Calu3 (cell line): ENCODE data around the gene CERS4. TPM values are rescaled to one million over a fixed set of nuclear protein-coding genes. Genes with fewer than 3 reads are reported as not detected.
A peak's percentile ranks its signal among the peaks of the same experiment; 100 is the strongest.

Experiments used
- BruUV-seq: library from RNA; stranded (reverse); fragments of 400-500 nt; replicated peaks from 2 replicates; lab custom pipeline; 2021; lab: Mats Ljungman, UMichigan
- CTCF ChIA-PET: fragments of 300-600 bp; sonication (Branson Sonifier 250); formaldehyde crosslinking; loops from one replicate; lab custom pipeline; 2022; ENCODE audit warnings: antibody characterized with exemption; lab: Charles Lee
- DNase-seq: peaks from one replicate; pipeline ENCODE4 v3.0.0; 2022
- H3K27ac Mint-ChIP-seq: one replicate; pipeline ENCODE4 v1.8.0; 2022; ENCODE audit warnings: mixed read lengths; ENCODE audit not compliant: unreplicated experiment
- H3K27me3 Mint-ChIP-seq: one replicate; pipeline ENCODE4 v1.8.0; 2022; ENCODE audit warnings: mixed read lengths; ENCODE audit not compliant: unreplicated experiment
- H3K36me3 Mint-ChIP-seq: one replicate; pipeline ENCODE4 v1.8.0; 2022; ENCODE audit warnings: mild to moderate bottlenecking, moderate library complexity, mixed read lengths; ENCODE audit not compliant: insufficient read depth, unreplicated experiment
- H3K4me1 Mint-ChIP-seq: one replicate; pipeline ENCODE4 v1.8.0; 2022; ENCODE audit warnings: mild to moderate bottlenecking, low read depth, mixed read lengths; ENCODE audit not compliant: unreplicated experiment
- H3K4me3 Mint-ChIP-seq: one replicate; pipeline ENCODE4 v1.8.0; 2022; ENCODE audit warnings: mild to moderate bottlenecking, low read depth, moderate library complexity, mixed read lengths; ENCODE audit not compliant: unreplicated experiment
- H3K9me3 Mint-ChIP-seq: one replicate; pipeline ENCODE4 v1.8.0; 2022; ENCODE audit warnings: low read depth, mixed read lengths; ENCODE audit not compliant: unreplicated experiment
- intact Hi-C: fragments of 100-400 bp; cut with micrococcal nuclease; formaldehyde crosslinking; loops from one replicate; pipeline ENCODE4 v1.10.0; 2022; ENCODE audit not compliant: unreplicated experiment
- total RNA-seq: library from RNA; stranded (reverse); gene quantifications from 2 replicates; pipeline ENCODE4 v1.2.3, GENCODE V29; 2022
- TF ChIP-seq, protein P1 (sequence below): fragments of 200-600 bp; IDR thresholded peaks from one replicate; pipeline ENCODE4 v1.8.0; 2022; ENCODE audit warnings: antibody characterized with exemption; ENCODE audit not compliant: unreplicated experiment

CERS4 gene
- total RNA-seq, 1 experiment from 2014 or later: 13.4 TPM

DNA sequence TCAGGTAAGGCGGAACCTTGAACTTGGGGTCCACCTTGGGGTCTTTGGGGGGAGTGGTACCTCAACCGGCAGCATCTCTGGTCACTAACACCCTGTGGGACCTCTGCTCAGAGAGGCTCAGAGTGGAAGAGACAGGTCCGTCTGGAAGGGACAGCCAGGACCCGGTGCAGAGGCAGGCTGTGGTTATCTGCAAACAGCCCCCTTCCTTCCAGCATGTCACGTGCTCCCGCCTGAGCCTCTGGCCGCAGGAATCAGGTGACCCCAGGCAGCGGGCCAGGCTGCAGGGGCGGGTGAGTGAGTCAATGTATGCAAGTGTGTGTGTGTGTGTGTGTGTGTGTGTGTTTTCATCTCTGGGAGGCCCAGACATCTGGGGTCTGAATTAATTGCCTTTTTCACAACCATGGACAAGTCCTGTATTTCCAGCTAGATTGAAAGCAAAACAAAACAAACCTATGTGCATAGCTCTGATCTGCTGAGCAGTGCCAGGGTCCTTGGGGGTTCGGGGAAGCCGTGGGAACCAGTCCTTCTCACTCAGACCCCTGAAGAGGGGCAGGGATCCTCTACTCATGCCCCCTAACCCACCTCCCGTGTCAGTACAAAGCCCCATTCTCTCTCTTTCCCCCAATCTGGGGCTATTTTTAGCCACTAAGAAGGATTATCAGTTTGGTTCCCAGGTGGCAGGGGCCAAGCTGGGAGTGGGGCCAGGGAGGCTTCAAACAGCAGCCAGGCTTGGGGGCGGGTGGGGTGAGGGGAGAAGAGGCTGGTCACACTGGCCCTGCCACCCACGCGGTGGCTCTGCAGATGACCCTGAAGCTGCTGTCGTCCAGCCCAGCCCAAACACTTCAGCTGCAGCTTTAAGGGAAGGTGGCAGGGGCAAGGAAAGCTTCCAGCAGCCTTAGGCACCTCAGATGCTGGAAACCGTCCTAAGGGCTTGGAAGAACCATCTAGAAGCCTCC lies 31.4 kb downstream of the CERS4 start:
- DNase-seq: peak; percentile 85
- H3K4me3 Mint-ChIP-seq: peak overlapping the region; percentile 48
- CTCF ChIA-PET: interaction anchor here (0.6 to 2.0 kb wide), 2 partner anchors 34 to 86 kb away, joined by 3 to 7 read pairs; no protein-coding TSS in a partner anchor
- H3K27me3 Mint-ChIP-seq: no peaks in the 10 kb centered on the region
- BruUV-seq: no TSS peak
- peaks cover 11% of the 10 kb centered on the region for H3K36me3 Mint-ChIP-seq
- intact Hi-C loops: no loop called here
- no peaks in the 10 kb centered on the region for H3K9me3 Mint-ChIP-seq
- H3K4me1 Mint-ChIP-seq: peaks cover 13% of the 10 kb centered on the region
- TF ChIP-seq, protein P1, sequence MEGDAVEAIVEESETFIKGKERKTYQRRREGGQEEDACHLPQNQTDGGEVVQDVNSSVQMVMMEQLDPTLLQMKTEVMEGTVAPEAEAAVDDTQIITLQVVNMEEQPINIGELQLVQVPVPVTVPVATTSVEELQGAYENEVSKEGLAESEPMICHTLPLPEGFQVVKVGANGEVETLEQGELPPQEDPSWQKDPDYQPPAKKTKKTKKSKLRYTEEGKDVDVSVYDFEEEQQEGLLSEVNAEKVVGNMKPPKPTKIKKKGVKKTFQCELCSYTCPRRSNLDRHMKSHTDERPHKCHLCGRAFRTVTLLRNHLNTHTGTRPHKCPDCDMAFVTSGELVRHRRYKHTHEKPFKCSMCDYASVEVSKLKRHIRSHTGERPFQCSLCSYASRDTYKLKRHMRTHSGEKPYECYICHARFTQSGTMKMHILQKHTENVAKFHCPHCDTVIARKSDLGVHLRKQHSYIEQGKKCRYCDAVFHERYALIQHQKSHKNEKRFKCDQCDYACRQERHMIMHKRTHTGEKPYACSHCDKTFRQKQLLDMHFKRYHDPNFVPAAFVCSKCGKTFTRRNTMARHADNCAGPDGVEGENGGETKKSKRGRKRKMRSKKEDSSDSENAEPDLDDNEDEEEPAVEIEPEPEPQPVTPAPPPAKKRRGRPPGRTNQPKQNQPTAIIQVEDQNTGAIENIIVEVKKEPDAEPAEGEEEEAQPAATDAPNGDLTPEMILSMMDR: no peak
- H3K27ac Mint-ChIP-seq: peak overlapping the region; percentile 85

DNA sequence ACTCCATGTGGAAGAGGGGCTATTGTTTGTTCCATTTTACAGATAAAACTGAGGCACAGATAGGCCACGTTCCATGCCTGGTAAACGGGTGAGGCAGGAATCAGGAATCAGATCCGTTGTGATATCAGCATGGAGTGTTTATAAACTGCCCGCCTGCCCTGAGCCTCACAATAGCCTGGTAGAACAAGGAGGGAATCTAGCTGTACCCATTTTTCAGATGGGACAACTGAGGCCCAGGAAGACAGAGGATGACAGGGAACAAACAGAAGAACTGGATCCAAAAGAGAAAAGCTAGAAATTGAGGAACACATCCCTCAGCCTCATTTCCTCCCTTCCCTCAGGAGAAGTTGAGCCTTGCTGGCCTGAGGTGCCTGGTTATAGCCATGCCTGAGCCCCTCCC lies 32.5 kb downstream of the CERS4 start:
- DNase-seq: no peak
- no TSS peak for BruUV-seq
- Mint-ChIP-seq H3K9me3 (no peaks in the 10 kb centered on the region), H3K36me3 (peaks cover 11% of the 10 kb centered on the region), H3K4me1 (peaks cover 24% of the 10 kb centered on the region), H3K4me3 (no peak overlapping the region), H3K27ac (no peak overlapping the region), H3K27me3 (no peaks in the 10 kb centered on the region)
- intact Hi-C loops: no loop called here
- TF ChIP-seq, protein P1: no peak
- CTCF ChIA-PET: interaction anchor here (2.0 kb wide), 1 partner anchor 87 kb away, joined by 7 read pairs; no protein-coding TSS in a partner anchor

DNA sequence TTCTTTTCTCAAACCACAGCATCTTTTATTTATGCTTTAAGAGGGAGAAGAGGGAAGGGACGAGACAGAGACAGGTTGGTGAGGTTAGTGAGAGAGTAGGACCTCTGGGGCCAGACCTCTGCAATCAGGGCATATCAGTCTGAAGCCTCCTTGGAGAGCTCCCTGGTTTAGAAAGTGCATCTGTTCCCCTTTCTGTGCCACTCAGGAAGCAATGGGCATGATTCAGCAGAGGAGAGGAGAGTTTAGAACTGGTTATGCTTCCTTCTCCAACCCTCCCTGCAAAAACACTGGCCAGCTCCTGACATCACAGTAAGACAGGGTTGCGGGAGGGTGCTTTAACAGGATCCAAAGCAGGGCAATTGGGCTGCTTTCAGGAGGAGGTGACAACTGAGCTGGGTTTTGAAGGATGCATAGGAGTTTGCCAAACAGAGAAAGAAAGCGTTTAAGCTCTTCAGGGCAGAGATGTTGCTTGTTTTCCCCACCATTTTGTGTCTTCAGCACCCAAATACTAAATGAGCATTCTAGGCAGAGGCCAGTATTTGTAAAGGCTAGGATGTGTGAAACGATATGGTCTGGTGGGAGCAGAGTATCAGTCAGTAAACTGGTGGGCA lies 33.1 kb downstream of the CERS4 start:
- TF ChIP-seq, protein P1: no peak
- no peak overlapping the region for H3K27ac Mint-ChIP-seq
- peaks cover 27% of the 10 kb centered on the region for H3K4me1 Mint-ChIP-seq
- no peaks in the 10 kb centered on the region for H3K9me3 Mint-ChIP-seq
- DNase-seq: no peak
- H3K4me3 Mint-ChIP-seq: no peak overlapping the region
- no TSS peak for BruUV-seq
- no peaks in the 10 kb centered on the region for H3K27me3 Mint-ChIP-seq
- CTCF ChIA-PET: interaction anchor here (0.6 to 0.7 kb wide), 2 partner anchors 22 to 70 kb away, joined by 8 to 9 read pairs; no protein-coding TSS in a partner anchor
- H3K36me3 Mint-ChIP-seq: peaks cover 11% of the 10 kb centered on the region
- intact Hi-C loops: no loop called here

DNA sequence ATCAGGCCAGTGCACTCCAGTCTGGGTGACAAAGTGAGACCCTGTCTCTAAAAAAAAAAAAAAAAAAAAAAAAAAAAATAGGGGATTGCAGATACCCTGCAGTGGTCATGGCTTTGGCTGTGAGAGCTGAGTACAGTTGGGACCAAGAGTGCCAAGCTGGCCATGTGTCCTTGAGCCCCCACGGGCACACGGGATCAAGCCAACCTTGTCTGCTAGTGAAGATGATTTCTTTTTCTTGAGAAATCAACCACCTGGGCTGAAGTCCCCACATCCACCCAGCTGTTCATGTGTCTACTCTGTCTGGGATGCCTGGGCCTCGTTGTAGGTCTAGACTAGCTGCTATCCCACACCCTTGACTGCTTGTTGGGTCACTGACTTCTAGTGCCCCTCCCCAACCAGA lies 34.0 kb downstream of the CERS4 start:
- Mint-ChIP-seq H3K4me3 (no peak overlapping the region), H3K36me3 (peaks cover 11% of the 10 kb centered on the region), H3K27me3 (peaks cover under 1% of the 10 kb centered on the region), H3K27ac (no peak overlapping the region), H3K4me1 (peaks cover 27% of the 10 kb centered on the region), H3K9me3 (peaks cover 2% of the 10 kb centered on the region)
- intact Hi-C loops: no loop called here
- DNase-seq: no peak
- no TSS peak for BruUV-seq
- TF ChIP-seq, protein P1: no peak
- CTCF ChIA-PET: interaction anchor here (0.6 to 0.7 kb wide), 2 partner anchors 23 to 71 kb away, joined by 8 to 9 read pairs; no protein-coding TSS in a partner anchor
